Measurements from ENCODE around the gene ZNF337.
A peak's percentile ranks its signal among the peaks of the same experiment; 100 is the strongest.

ZNF337 gene

DNA sequence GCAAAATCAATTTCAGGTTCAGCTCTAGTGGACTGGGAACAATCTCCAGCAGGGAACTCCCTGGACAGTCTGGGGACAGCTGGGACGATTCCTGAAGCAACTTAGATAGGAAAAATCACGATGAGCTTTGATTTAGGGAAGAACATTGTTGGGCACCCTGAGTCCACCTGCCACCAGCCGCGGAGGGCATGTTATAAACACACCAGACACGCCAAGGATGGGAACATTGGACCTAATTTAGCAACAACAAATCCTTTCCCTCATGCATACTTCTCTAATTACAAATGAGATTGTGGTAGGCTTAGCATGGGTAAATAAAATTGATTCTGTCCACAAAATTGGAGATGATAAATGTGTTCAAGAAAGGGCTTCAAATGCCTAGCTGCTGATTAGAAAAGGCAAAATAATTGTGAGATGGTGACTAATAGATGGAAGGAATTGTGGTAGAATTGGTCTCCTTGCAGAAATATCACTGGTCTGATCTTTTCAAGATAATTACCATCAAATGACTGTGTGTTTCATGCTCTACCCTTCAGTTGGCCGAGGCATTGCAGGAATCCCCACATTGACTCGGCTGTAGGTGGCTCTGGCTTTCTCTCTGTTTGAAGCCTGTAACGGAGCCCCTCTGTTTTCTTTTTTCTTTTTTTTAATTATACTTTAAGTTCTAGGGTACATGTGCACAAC lies 66.7 kb downstream of the ZNF337 start:
- ATAC-seq = no peak
- TF ChIP-seq TOX (CRISPR knock-in tag; IDR thresholded peaks at IDR 0.05; ENCODE audit: borderline replicate concordance) (no peak), ZC3H10 (CRISPR knock-in tag; IDR thresholded peaks at IDR 0.05) (no peak), GLIS3 (CRISPR knock-in tag; IDR thresholded peaks at IDR 0.05) (no peak), TSHZ2 (CRISPR knock-in tag; IDR thresholded peaks at IDR 0.05) (no peak), ZNF565 (CRISPR knock-in tag; conservative IDR thresholded peaks at IDR 0.05; ENCODE audit: low read depth) (no peak)
- TF ChIP-seq, protein P1, sequence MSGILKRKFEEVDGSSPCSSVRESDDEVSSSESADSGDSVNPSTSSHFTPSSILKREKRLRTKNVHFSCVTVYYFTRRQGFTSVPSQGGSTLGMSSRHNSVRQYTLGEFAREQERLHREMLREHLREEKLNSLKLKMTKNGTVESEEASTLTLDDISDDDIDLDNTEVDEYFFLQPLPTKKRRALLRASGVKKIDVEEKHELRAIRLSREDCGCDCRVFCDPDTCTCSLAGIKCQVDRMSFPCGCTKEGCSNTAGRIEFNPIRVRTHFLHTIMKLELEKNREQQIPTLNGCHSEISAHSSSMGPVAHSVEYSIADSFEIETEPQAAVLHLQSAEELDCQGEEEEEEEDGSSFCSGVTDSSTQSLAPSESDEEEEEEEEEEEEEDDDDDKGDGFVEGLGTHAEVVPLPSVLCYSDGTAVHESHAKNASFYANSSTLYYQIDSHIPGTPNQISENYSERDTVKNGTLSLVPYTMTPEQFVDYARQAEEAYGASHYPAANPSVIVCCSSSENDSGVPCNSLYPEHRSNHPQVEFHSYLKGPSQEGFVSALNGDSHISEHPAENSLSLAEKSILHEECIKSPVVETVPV (CRISPR knock-in tag; IDR thresholded peaks at IDR 0.05) = no peak

- ATAC-seq = no peak
- TF ChIP-seq ZNF8 (CRISPR knock-in tag; IDR thresholded peaks at IDR 0.05) = no peak
Observed at GRCh38 chr20:25626779-25627178, 69.9 kb downstream of the ZNF337 start.

- TF ChIP-seq, protein P1 (CRISPR knock-in tag; IDR thresholded peaks at IDR 0.05) = no peak
- TF ChIP-seq CSDC2 (CRISPR knock-in tag; IDR thresholded peaks at IDR 0.05) (no peak), ZFP3 (CRISPR knock-in tag; IDR thresholded peaks at IDR 0.05) (0 out of 2 replicates have a peak, but pooled peaks have one; percentile 72)
- ATAC-seq = no peak
Observed at GRCh38 chr20:25624500-25624939, 72.1 kb downstream of the ZNF337 start.

Measured in SK-N-SH treated with all-trans-retinoic acid at 6 μM for 48 hours (cell line).